Trophoblast cell (in vitro differentiated cells and primary cell): ENCODE data around the gene SLC4A8.
A peak's percentile ranks its signal among the peaks of the same experiment; 100 is the strongest.

ENCODE experiments used
- DNase-seq, 2 donors: peaks; one replicate each; pipeline ENCODE4 v3.0.0-alpha.2; 2016
- H2AFZ ChIP-seq: 2 replicates; pipeline ENCODE4 v1.6.1; 2013; ENCODE audit warnings: low read length, moderate library complexity, mild to moderate bottlenecking; ENCODE audit not compliant: insufficient read depth, poor library complexity
- H2AK5ac ChIP-seq: 2 replicates; pipeline ENCODE4 v1.6.1; 2013; ENCODE audit warnings: mild to moderate bottlenecking, low read length
- H2BK120ac ChIP-seq: 2 replicates; pipeline ENCODE4 v1.6.1; 2013; ENCODE audit warnings: low read length, mild to moderate bottlenecking, moderate library complexity; ENCODE audit not compliant: insufficient read depth, poor library complexity
- H2BK12ac ChIP-seq: 2 replicates; pipeline ENCODE4 v1.6.1; 2013; ENCODE audit warnings: mild to moderate bottlenecking, low read length, moderate library complexity
- H2BK5ac ChIP-seq: 2 replicates; pipeline ENCODE4 v1.6.1; 2013; ENCODE audit warnings: low read length, low read depth, moderate library complexity, mild to moderate bottlenecking; ENCODE audit not compliant: poor library complexity
- H3K14ac ChIP-seq: 2 replicates; pipeline ENCODE4 v1.6.1; 2013; ENCODE audit warnings: mild to moderate bottlenecking, low read length
- H3K18ac ChIP-seq: 2 replicates; pipeline ENCODE4 v1.6.1; 2013; ENCODE audit warnings: mild to moderate bottlenecking, low read length
- H3K23ac ChIP-seq: 2 replicates; pipeline ENCODE4 v1.6.1; 2013; ENCODE audit warnings: low read length
- H3K27ac ChIP-seq: 2 replicates; pipeline ENCODE4 v1.5.1; 2013; ENCODE audit warnings: low read depth, mild to moderate bottlenecking, inconsistent platforms, low read length, moderate library complexity
- H3K27me3 ChIP-seq: 2 replicates; pipeline ENCODE4 v1.6.1; 2013; ENCODE audit warnings: inconsistent platforms, mild to moderate bottlenecking, low read length, moderate library complexity; ENCODE audit not compliant: insufficient read depth
- H3K36me3 ChIP-seq, 2 experiments: 1 replicate in 1 of 2; 2 replicates in 1 of 2; pipeline ENCODE4 v1.6.1; 2013; ENCODE audit warnings: low read length in 2 of 2, mild to moderate bottlenecking in 2 of 2, moderate library complexity in 1 of 2; ENCODE audit not compliant: insufficient read depth in 2 of 2, control insufficient read depth in 1 of 2
- H3K4ac ChIP-seq: 2 replicates; pipeline ENCODE4 v1.6.1; 2013; ENCODE audit warnings: low read depth, mild to moderate bottlenecking, low read length, moderate library complexity
- H3K4me1 ChIP-seq, 2 experiments: 1 replicate in 1 of 2; 2 replicates in 1 of 2; pipeline ENCODE4 v1.6.1; 2013; ENCODE audit warnings: low read length in 2 of 2, mild to moderate bottlenecking in 2 of 2, moderate library complexity in 1 of 2; ENCODE audit not compliant: insufficient read depth in 2 of 2, control insufficient read depth in 1 of 2
- H3K4me2 ChIP-seq: 2 replicates; pipeline ENCODE4 v1.6.1; 2013; ENCODE audit warnings: inconsistent platforms, mild to moderate bottlenecking, low read length, moderate library complexity
- H3K4me3 ChIP-seq: 2 replicates; pipeline ENCODE4 v1.5.1; 2013; ENCODE audit warnings: mild to moderate bottlenecking, low read depth, low read length, inconsistent platforms
- H3K79me1 ChIP-seq: one replicate; pipeline ENCODE4 v1.6.1; 2013; ENCODE audit warnings: low read length
- H3K79me2 ChIP-seq: 2 replicates; pipeline ENCODE4 v1.6.1; 2013; ENCODE audit warnings: low read length, mild to moderate bottlenecking; ENCODE audit not compliant: control insufficient read depth, insufficient read depth, poor library complexity
- H3K9ac ChIP-seq: 2 replicates; pipeline ENCODE4 v1.6.1; 2013; ENCODE audit warnings: mild to moderate bottlenecking, low read length
- H3K9me3 ChIP-seq: 2 replicates; pipeline ENCODE4 v1.6.1; 2013; ENCODE audit warnings: low read depth, mild to moderate bottlenecking, control low read depth, inconsistent platforms, low read length; ENCODE audit not compliant: insufficient read depth
- H4K12ac ChIP-seq: 2 replicates; pipeline ENCODE4 v1.6.1; 2013; ENCODE audit warnings: low read depth, mild to moderate bottlenecking, low read length, moderate library complexity
- H4K8ac ChIP-seq: 2 replicates; pipeline ENCODE4 v1.6.1; 2013; ENCODE audit warnings: low read depth, mild to moderate bottlenecking, low read length, moderate library complexity
- H4K91ac ChIP-seq: one replicate; pipeline ENCODE4 v1.6.1; 2013; ENCODE audit warnings: low read depth, mild to moderate bottlenecking, low read length, moderate library complexity
- WGBS: extraction: QIAGEN DNeasy Blood & Tissue Kit; methylation state at CpG from one replicate; pipeline ENCODE4 v1.1.7; 2013; ENCODE audit warnings: missing lambda C conversion rate; ENCODE audit not compliant: insufficient read length, insufficient coverage; ENCODE audit errors: extremely low coverage; 5-methylcytosine and 5-hydroxymethylcytosine counted together

The SLC4A8 gene

GRCh38 chr12:51448618-51449256 lies 24.1 kb downstream of the SLC4A8 start:
- H4K91ac ChIP-seq: no peak overlapping the region
- no peak overlapping the region for H2BK12ac ChIP-seq
- no peak overlapping the region for H3K14ac ChIP-seq
- H3K27me3 ChIP-seq: no peaks in the 10 kb centered on the region
- no peak overlapping the region for H4K8ac ChIP-seq
- WGBS: no CpG with 5 or more reads among the region's 3 CpGs
- H3K4me2 ChIP-seq: no peak overlapping the region
- no peak overlapping the region for H4K12ac ChIP-seq
- no peak overlapping the region for H2BK120ac ChIP-seq
- H3K9me3 ChIP-seq: no peaks in the 10 kb centered on the region
- H3K23ac ChIP-seq: no peak overlapping the region
- no peak overlapping the region for H2AFZ ChIP-seq
- no peaks in the 10 kb centered on the region for H3K79me1 ChIP-seq
- no peak overlapping the region for H3K18ac ChIP-seq
- H3K9ac ChIP-seq: no peak overlapping the region
- no peaks in the 10 kb centered on the region for H3K79me2 ChIP-seq
- H2AK5ac ChIP-seq: no peak overlapping the region
- no peak overlapping the region for H3K4me3 ChIP-seq
- H3K27ac ChIP-seq: no peak overlapping the region
- H3K4me1 ChIP-seq: peaks cover 0 to 6% of the 10 kb centered on the region in 2 experiments
- no peak overlapping the region for H2BK5ac ChIP-seq
- H3K36me3 ChIP-seq: peaks cover 19 to 50% of the 10 kb centered on the region in 2 experiments
- no peak overlapping the region for H3K4ac ChIP-seq
- DNase-seq: no peak

GRCh38 chr12:51449580-51450246 lies 25.1 kb downstream of the SLC4A8 start:
- WGBS: no CpG with 5 or more reads among the region's 3 CpGs

GRCh38 chr12:51450333-51450732 lies 25.7 kb downstream of the SLC4A8 start:
- no peaks in the 10 kb centered on the region for H3K27me3 ChIP-seq
- no peak overlapping the region for H3K4ac ChIP-seq
- no peak overlapping the region for H2BK120ac ChIP-seq
- no CpG with 5 or more reads among the region's 1 CpG for WGBS
- no peak overlapping the region for H4K8ac ChIP-seq
- no peak overlapping the region for H2AFZ ChIP-seq
- no peaks in the 10 kb centered on the region for H3K9me3 ChIP-seq
- no peaks in the 10 kb centered on the region for H3K79me2 ChIP-seq
- H3K4me2 ChIP-seq: no peak overlapping the region
- H3K4me3 ChIP-seq: no peak overlapping the region
- no peaks in the 10 kb centered on the region for H3K79me1 ChIP-seq
- no peak overlapping the region for H3K18ac ChIP-seq
- no peak for DNase-seq
- H3K9ac ChIP-seq: no peak overlapping the region
- no peak overlapping the region for H4K12ac ChIP-seq
- H4K91ac ChIP-seq: no peak overlapping the region
- H2AK5ac ChIP-seq: no peak overlapping the region
- H2BK5ac ChIP-seq: no peak overlapping the region
- no peak overlapping the region for H3K14ac ChIP-seq
- H2BK12ac ChIP-seq: no peak overlapping the region
- H3K4me1 ChIP-seq: peaks cover 0 to 6% of the 10 kb centered on the region in 2 experiments
- H3K27ac ChIP-seq: no peak overlapping the region
- H3K36me3 ChIP-seq: peaks cover 19 to 46% of the 10 kb centered on the region in 2 experiments
- no peak overlapping the region for H3K23ac ChIP-seq

More at GRCh38 chr12:51449580-51450246, 25.1 kb downstream of the SLC4A8 start:
- H3K4me2 ChIP-seq: no peak overlapping the region
- H2AFZ ChIP-seq: no peak overlapping the region
- no peak overlapping the region for H4K91ac ChIP-seq
- no peak overlapping the region for H2BK120ac ChIP-seq
- H3K79me2 ChIP-seq: no peaks in the 10 kb centered on the region
- no peak overlapping the region for H4K8ac ChIP-seq
- H2BK5ac ChIP-seq: no peak overlapping the region
- peaks cover 22 to 52% of the 10 kb centered on the region in 2 experiments for H3K36me3 ChIP-seq
- no peaks in the 10 kb centered on the region for H3K27me3 ChIP-seq
- no peak overlapping the region for H3K27ac ChIP-seq
- peaks cover 0 to 6% of the 10 kb centered on the region in 2 experiments for H3K4me1 ChIP-seq
- no peak overlapping the region for H3K4ac ChIP-seq
- H2AK5ac ChIP-seq: no peak overlapping the region
- no peak overlapping the region for H2BK12ac ChIP-seq
- no peaks in the 10 kb centered on the region for H3K9me3 ChIP-seq
- peak in 1 of 2 donors; percentile 18 for DNase-seq
- H3K14ac ChIP-seq: no peak overlapping the region
- H4K12ac ChIP-seq: no peak overlapping the region
- H3K79me1 ChIP-seq: no peaks in the 10 kb centered on the region
- H3K18ac ChIP-seq: no peak overlapping the region
- H3K4me3 ChIP-seq: no peak overlapping the region
- H3K23ac ChIP-seq: no peak overlapping the region
- H3K9ac ChIP-seq: no peak overlapping the region

- Histone ChIP-seq H3K18ac (no peak overlapping the region), H3K9ac (no peak overlapping the region), H3K4me2 (no peak overlapping the region), H2BK12ac (no peak overlapping the region), H3K4me3 (no peak overlapping the region), H3K27me3 (no peaks in the 10 kb centered on the region), H4K8ac (no peak overlapping the region), H2AK5ac (no peak overlapping the region), H3K27ac (no peak overlapping the region), H4K12ac (no peak overlapping the region), H3K79me1 (no peaks in the 10 kb centered on the region), H3K4me1 (peaks cover 0 to 6% of the 10 kb centered on the region in 2 experiments), H3K23ac (no peak overlapping the region), H3K36me3 (peaks cover 18 to 48% of the 10 kb centered on the region in 2 experiments), H3K79me2 (no peaks in the 10 kb centered on the region), H4K91ac (no peak overlapping the region), H2BK120ac (no peak overlapping the region), H3K4ac (no peak overlapping the region), H3K14ac (no peak overlapping the region), H3K9me3 (no peaks in the 10 kb centered on the region), H2AFZ (no peak overlapping the region), H2BK5ac (no peak overlapping the region)
- DNase-seq: peak in 1 of 2 donors; percentile 8
- WGBS: no CpG with 5 or more reads among the region's 11 CpGs
These were observed 26.2 kb downstream of the SLC4A8 start for GRCh38 chr12:51450806-51451205.
